ENCODE results near the gene AGBL1.

GRCh38 chr15:86555939-86556338 lies 476.3 kb downstream of the AGBL1 start:
- TF ChIP-seq CTCF (IDR thresholded peaks at IDR 0.05; ENCODE audit: insufficient read depth, low read depth, low read length) (no peak), EZH2 (IDR thresholded peaks at IDR 0.05; ENCODE audit: insufficient read depth, low read length) (no peak)
